ENCODE results near the gene JADE2. TPM values are rescaled to one million over a fixed set of nuclear protein-coding genes. Genes with fewer than 3 reads are reported as not detected.

JADE2 gene
- total and polyA plus RNA-seq, 2 donors (not counting 3 experiments of a cell fraction or from before 2014, with no cell fraction given): 11.6 to 31.1 TPM

DNA sequence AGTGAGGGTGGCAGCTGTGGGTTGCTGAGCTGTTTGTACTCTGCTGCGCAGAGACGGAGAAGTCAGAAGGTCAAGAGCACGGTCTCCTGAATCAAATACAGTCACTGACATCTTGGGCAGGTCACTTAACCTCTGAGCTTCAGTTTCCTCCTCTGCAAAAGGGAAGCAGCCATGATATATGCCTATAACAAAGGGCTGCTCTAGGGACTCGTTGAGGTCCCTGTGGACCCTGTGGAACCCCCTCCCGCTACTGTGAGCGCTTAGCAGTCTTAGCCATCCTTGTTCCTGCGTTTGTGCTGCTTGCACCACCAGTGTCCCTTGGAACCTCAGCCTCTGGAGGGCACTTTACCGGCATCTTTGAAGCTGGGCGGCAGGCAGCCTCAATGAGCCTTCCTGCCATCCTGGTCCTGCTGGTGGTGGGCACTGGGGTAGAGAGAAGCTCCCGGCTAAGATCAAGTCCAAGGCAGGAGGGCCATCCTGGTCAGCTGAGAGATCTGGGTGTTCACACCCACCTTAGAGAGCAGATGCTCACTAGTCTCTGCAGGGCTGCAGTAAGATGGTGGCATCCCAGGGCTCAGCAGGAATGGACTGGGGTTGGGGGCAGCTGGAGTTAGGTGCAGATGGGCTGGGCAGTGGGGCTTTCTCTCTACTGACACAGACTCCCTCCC, 8.7 kb downstream of the JADE2 start:
- Histone ChIP-seq H3K36me3 (ENCODE audit: control insufficient read depth in 2 of 2, extremely low read depth in 1 of 2, insufficient read depth in 2 of 2, low read length in 2 of 2) (peaks cover 3 to 11% of the 10 kb centered on the region in 2 experiments), H3K27me3 (ENCODE audit: control insufficient read depth in 2 of 2, insufficient read depth in 2 of 2, low read length in 2 of 2) (no peaks in the 10 kb centered on the region), H3K79me2 (ENCODE audit: control insufficient read depth, insufficient read depth, low read length) (peaks cover 26% of the 10 kb centered on the region), H3K27ac (ENCODE audit: insufficient read depth, low read depth, low read length) (no peak overlapping the region), H3K9ac (replicated peaks; ENCODE audit: extremely low read depth, insufficient read depth, low read length) (no peak overlapping the region), H3K4me1 (ENCODE audit: control insufficient read depth, extremely low read depth, insufficient read depth, low read length) (no peaks in the 10 kb centered on the region), H3K9me1 (replicated peaks; ENCODE audit: control insufficient read depth, extremely low read depth, insufficient read depth, low read length) (no peaks in the 10 kb centered on the region), H2AFZ (ENCODE audit: low read depth, low read length) (no peak overlapping the region), H3K9me3 (replicated peaks; ENCODE audit: control insufficient read depth, insufficient read depth, low read length) (no peaks in the 10 kb centered on the region), H3K4me2 (ENCODE audit: insufficient read depth, low read length) (no peak overlapping the region), H3K4me3 (replicated peaks in 1 of 3; ENCODE audit: insufficient read depth in 1 of 3, low read depth in 1 of 3, low read length in 3 of 3) (no peak overlapping the region), H4K20me1 (replicated peaks; ENCODE audit: control insufficient read depth, extremely low read depth, insufficient read depth, low read length) (no peaks in the 10 kb centered on the region)
- BruUV-seq (replicated peaks): no TSS peak
- DNase-seq (ENCODE audit: low read depth, low spot score) (no peak), FAIRE-seq (no peak)
- dilution Hi-C loops (cut with MboI; ENCODE audit: extremely low pct_ligation_motif_present, low sequenced_read_pairs): no loop called here
- POLR2A ChIA-PET: no interaction called here
- CTCF ChIA-PET: interaction anchor here (0.5 to 1.8 kb wide), 6 partner anchors 9 to 53 kb away, joined by 3 to 7 read pairs (median 4); no protein-coding TSS in a partner anchor
- TF ChIP-seq EZH2 (IDR thresholded peaks at IDR 0.05; ENCODE audit: borderline replicate concordance, low read depth, low read length, severe bottlenecking): no peak
- TF ChIP-seq POLR2A (IDR thresholded peaks at IDR 0.05; ENCODE audit: low read depth, low read length): no peak
- TF ChIP-seq MAX (IDR thresholded peaks at IDR 0.05; ENCODE audit: insufficient read depth, insufficient read length): no peak
- TF ChIP-seq MYC (IDR thresholded peaks at IDR 0.05; ENCODE audit: low read depth, low read length): no peak
- no peak for TF ChIP-seq POLR2AphosphoS5 (IDR thresholded peaks at IDR 0.05; ENCODE audit: insufficient read depth, low read depth, low read length)
- TF ChIP-seq CTCF (IDR thresholded peaks at IDR 0.05; ENCODE audit: extremely low read depth in 1 of 2, insufficient read depth in 1 of 2, low read depth in 1 of 2, low read length in 2 of 2): no peak
- TF ChIP-seq GATA2 (IDR thresholded peaks at IDR 0.05; ENCODE audit: insufficient read depth, insufficient read length, low read depth, low read length): no peak
- no peak for TF ChIP-seq FOS (IDR thresholded peaks at IDR 0.05; ENCODE audit: borderline replicate concordance, insufficient read depth, low read length)
- no peak for TF ChIP-seq JUN (IDR thresholded peaks at IDR 0.05; ENCODE audit: borderline replicate concordance, insufficient read depth, insufficient read length, low read depth)
- intact Hi-C loops (cut with micrococcal nuclease): no loop called here
